Measurements from ENCODE around the gene RSPH1.

DNA sequence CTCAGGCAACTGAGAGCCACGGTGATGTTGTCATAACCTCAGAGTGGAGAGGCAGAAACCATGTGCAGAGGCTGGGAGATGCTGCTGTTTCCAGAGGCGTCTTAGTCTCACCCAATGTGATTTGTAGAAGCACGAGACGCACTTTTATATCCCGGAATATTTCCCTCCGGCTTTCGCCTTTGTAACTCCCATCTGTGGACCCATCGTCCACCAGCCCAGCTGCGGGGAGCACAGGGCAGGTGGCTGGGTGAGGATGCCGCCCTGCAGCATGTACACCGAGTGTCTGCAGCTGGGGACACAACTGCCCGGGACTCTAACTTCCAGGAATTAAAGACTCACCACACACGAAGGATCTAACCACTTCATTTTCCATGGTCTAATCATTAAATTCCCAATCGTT, 48.8 kb downstream of the RSPH1 start:
- TF ChIP-seq, protein P1, sequence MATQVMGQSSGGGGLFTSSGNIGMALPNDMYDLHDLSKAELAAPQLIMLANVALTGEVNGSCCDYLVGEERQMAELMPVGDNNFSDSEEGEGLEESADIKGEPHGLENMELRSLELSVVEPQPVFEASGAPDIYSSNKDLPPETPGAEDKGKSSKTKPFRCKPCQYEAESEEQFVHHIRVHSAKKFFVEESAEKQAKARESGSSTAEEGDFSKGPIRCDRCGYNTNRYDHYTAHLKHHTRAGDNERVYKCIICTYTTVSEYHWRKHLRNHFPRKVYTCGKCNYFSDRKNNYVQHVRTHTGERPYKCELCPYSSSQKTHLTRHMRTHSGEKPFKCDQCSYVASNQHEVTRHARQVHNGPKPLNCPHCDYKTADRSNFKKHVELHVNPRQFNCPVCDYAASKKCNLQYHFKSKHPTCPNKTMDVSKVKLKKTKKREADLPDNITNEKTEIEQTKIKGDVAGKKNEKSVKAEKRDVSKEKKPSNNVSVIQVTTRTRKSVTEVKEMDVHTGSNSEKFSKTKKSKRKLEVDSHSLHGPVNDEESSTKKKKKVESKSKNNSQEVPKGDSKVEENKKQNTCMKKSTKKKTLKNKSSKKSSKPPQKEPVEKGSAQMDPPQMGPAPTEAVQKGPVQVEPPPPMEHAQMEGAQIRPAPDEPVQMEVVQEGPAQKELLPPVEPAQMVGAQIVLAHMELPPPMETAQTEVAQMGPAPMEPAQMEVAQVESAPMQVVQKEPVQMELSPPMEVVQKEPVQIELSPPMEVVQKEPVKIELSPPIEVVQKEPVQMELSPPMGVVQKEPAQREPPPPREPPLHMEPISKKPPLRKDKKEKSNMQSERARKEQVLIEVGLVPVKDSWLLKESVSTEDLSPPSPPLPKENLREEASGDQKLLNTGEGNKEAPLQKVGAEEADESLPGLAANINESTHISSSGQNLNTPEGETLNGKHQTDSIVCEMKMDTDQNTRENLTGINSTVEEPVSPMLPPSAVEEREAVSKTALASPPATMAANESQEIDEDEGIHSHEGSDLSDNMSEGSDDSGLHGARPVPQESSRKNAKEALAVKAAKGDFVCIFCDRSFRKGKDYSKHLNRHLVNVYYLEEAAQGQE (IDR thresholded peaks at IDR 0.05; ENCODE audit: low read depth): no peak
- TF ChIP-seq CEBPB (IDR thresholded peaks at IDR 0.05; ENCODE audit: low read depth) (no peak), EZH2 (IDR thresholded peaks at IDR 0.05) (no peak), TCF7L2 (IDR thresholded peaks at IDR 0.05; ENCODE audit: borderline replicate concordance, extremely low read depth, insufficient read depth, insufficient read length) (no peak), EZH2phosphoT487 (IDR thresholded peaks at IDR 0.05; ENCODE audit: borderline replicate concordance) (no peak), YY1 (IDR thresholded peaks at IDR 0.05; ENCODE audit: extremely low read depth, insufficient replicate concordance, low read depth, low read length) (no peak), POLR2A (IDR thresholded peaks at IDR 0.05; ENCODE audit: borderline replicate concordance, extremely low read depth, insufficient read depth, insufficient read length) (no peak), SIN3A (IDR thresholded peaks at IDR 0.05; ENCODE audit: low read depth) (no peak), POLR2AphosphoS5 (IDR thresholded peaks at IDR 0.05; ENCODE audit: low read depth, low read length) (no peak), FOSL1 (IDR thresholded peaks at IDR 0.05; ENCODE audit: low read depth) (no peak)
- TF ChIP-seq, protein P2, sequence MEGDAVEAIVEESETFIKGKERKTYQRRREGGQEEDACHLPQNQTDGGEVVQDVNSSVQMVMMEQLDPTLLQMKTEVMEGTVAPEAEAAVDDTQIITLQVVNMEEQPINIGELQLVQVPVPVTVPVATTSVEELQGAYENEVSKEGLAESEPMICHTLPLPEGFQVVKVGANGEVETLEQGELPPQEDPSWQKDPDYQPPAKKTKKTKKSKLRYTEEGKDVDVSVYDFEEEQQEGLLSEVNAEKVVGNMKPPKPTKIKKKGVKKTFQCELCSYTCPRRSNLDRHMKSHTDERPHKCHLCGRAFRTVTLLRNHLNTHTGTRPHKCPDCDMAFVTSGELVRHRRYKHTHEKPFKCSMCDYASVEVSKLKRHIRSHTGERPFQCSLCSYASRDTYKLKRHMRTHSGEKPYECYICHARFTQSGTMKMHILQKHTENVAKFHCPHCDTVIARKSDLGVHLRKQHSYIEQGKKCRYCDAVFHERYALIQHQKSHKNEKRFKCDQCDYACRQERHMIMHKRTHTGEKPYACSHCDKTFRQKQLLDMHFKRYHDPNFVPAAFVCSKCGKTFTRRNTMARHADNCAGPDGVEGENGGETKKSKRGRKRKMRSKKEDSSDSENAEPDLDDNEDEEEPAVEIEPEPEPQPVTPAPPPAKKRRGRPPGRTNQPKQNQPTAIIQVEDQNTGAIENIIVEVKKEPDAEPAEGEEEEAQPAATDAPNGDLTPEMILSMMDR (IDR thresholded peaks at IDR 0.05 in 2 of 3, conservative IDR thresholded peaks at IDR 0.05 in 1 of 3; ENCODE audit: borderline replicate concordance in 1 of 3, insufficient read depth in 1 of 3, low read depth in 2 of 3, low read length in 2 of 3): no peak
- TF ChIP-seq, protein P3, sequence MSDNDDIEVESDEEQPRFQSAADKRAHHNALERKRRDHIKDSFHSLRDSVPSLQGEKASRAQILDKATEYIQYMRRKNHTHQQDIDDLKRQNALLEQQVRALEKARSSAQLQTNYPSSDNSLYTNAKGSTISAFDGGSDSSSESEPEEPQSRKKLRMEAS (IDR thresholded peaks at IDR 0.05): no peak
